Vagina (tissue), 2 donors: Measurements from ENCODE around the gene ADAMTS7. TPM values are rescaled to one million over a fixed set of nuclear protein-coding genes. Genes with fewer than 3 reads are reported as not detected.
A peak's percentile ranks its signal among the peaks of the same experiment; 100 is the strongest.
"Not testable (repeated sequence)": the region's sequence is repeated elsewhere in the genome, so short reads cannot be mapped to it uniquely, and the experiment has no call there.

Source experiments
- DNase-seq, 2 donors: peaks; one replicate each; pipeline ENCODE4 v3.0.0-alpha.2; 2017; ENCODE audit errors: extremely low spot score in 2 of 2
- H3K27ac ChIP-seq: fragments of 200-600 bp; sonication (generic); one replicate; pipeline ENCODE4 v1.5.1; 2019
- H3K27me3 ChIP-seq: fragments of 200-600 bp; sonication (generic); one replicate; pipeline ENCODE4 v1.5.1; 2019
- H3K36me3 ChIP-seq, 2 donors: fragments of 200-600 bp; sonication (generic); one replicate each; pipeline ENCODE4 v1.5.1; 2017 to 2019
- H3K4me1 ChIP-seq: fragments of 200-600 bp; sonication (generic); one replicate; pipeline ENCODE4 v1.5.1; 2019
- H3K4me3 ChIP-seq, 2 donors: fragments of 200-600 bp; sonication (generic); 1 replicate in 1 of 2; 2 replicates in 1 of 2; pipeline ENCODE4 v1.5.1; 2016 to 2019
- H3K9me3 ChIP-seq: fragments of 200-600 bp; sonication (generic); one replicate; pipeline ENCODE4 v1.5.1; 2019
- POLR2A ChIP-seq, 2 donors: fragments of 450-650 bp; IDR thresholded peaks; one replicate each; pipeline ENCODE4 v1.6.1; 2017; ENCODE audit warnings: antibody characterized with exemption in 2 of 2, mild to moderate bottlenecking in 2 of 2, moderate library complexity in 2 of 2
- POLR2AphosphoS5 ChIP-seq, 2 donors: sonication (generic); formaldehyde crosslinking; IDR thresholded peaks; one replicate each; pipeline ENCODE4 v1.9.0; 2017; ENCODE audit warnings: antibody characterized with exemption in 2 of 2, mild to moderate bottlenecking in 2 of 2, low read depth in 1 of 2; ENCODE audit not compliant: insufficient read depth in 1 of 2
- intact Hi-C: fragments of 100-400 bp; cut with DNase I; formaldehyde crosslinking; loops from one replicate; pipeline ENCODE4 v1.15.1; 2023
- total RNA-seq: library from RNA; depleted of rRNA; stranded (reverse); fragments of >200 nt; gene quantifications from one replicate; pipeline ENCODE4 v1.2.3, GENCODE V29; 2016
- TF ChIP-seq, protein P1 (sequence below), 3 experiments: fragments of 450-650 bp in 2 of 3; fragments of 200-600 bp in 1 of 3; sonication (generic) in 1 of 3; IDR thresholded peaks; one replicate each; pipeline ENCODE4 v1.5.1; 2017 to 2019; ENCODE audit warnings: antibody characterized with exemption in 3 of 3, mild to moderate bottlenecking in 2 of 3, moderate library complexity in 2 of 3

ADAMTS7 gene
- total RNA-seq, 1 donor from 2014 or later = 2.5 TPM

GRCh38 chr15:78758084-78758483, 53.2 kb downstream of the ADAMTS7 start:
- intact Hi-C loops, H3K36me3 ChIP-seq, H3K4me3 ChIP-seq, H3K27ac ChIP-seq, DNase-seq, H3K27me3 ChIP-seq, H3K9me3 ChIP-seq: not testable (repeated sequence)
- peaks cover 43% of the 10 kb centered on the region for H3K4me1 ChIP-seq

- TF ChIP-seq, protein P1, sequence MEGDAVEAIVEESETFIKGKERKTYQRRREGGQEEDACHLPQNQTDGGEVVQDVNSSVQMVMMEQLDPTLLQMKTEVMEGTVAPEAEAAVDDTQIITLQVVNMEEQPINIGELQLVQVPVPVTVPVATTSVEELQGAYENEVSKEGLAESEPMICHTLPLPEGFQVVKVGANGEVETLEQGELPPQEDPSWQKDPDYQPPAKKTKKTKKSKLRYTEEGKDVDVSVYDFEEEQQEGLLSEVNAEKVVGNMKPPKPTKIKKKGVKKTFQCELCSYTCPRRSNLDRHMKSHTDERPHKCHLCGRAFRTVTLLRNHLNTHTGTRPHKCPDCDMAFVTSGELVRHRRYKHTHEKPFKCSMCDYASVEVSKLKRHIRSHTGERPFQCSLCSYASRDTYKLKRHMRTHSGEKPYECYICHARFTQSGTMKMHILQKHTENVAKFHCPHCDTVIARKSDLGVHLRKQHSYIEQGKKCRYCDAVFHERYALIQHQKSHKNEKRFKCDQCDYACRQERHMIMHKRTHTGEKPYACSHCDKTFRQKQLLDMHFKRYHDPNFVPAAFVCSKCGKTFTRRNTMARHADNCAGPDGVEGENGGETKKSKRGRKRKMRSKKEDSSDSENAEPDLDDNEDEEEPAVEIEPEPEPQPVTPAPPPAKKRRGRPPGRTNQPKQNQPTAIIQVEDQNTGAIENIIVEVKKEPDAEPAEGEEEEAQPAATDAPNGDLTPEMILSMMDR (IDR thresholded peaks at IDR 0.05) = no peak
- no peak for TF ChIP-seq POLR2A (IDR thresholded peaks at IDR 0.05)
- no peak for TF ChIP-seq POLR2AphosphoS5 (IDR thresholded peaks at IDR 0.05; ENCODE audit: insufficient read depth in 1 of 2, low read depth in 1 of 2)
- no peaks in the 10 kb centered on the region for H3K9me3 ChIP-seq
- peak overlapping the region; percentile 42 for H3K27ac ChIP-seq
- no peaks in the 10 kb centered on the region for H3K27me3 ChIP-seq
- H3K36me3 ChIP-seq = no peaks in the 10 kb centered on the region
- no peak for DNase-seq
- H3K4me3 ChIP-seq = no peak overlapping the region
- intact Hi-C loops = no loop called here
- H3K4me1 ChIP-seq = peaks cover 43% of the 10 kb centered on the region
These were observed 53.7 kb downstream of the ADAMTS7 start for GRCh38 chr15:78757636-78757905.

- H3K4me3 ChIP-seq, intact Hi-C loops, DNase-seq, H3K27me3 ChIP-seq, H3K36me3 ChIP-seq, H3K9me3 ChIP-seq: not testable (repeated sequence)
- TF ChIP-seq POLR2AphosphoS5 (IDR thresholded peaks at IDR 0.05; ENCODE audit: insufficient read depth in 1 of 2, low read depth in 1 of 2) = peak in 1 of 2 donors; percentile 57
- H3K27ac ChIP-seq = peak overlapping the region; percentile 42
- H3K4me1 ChIP-seq = peaks cover 43% of the 10 kb centered on the region
These were observed 54.3 kb downstream of the ADAMTS7 start for GRCh38 chr15:78756781-78757635.

DNA sequence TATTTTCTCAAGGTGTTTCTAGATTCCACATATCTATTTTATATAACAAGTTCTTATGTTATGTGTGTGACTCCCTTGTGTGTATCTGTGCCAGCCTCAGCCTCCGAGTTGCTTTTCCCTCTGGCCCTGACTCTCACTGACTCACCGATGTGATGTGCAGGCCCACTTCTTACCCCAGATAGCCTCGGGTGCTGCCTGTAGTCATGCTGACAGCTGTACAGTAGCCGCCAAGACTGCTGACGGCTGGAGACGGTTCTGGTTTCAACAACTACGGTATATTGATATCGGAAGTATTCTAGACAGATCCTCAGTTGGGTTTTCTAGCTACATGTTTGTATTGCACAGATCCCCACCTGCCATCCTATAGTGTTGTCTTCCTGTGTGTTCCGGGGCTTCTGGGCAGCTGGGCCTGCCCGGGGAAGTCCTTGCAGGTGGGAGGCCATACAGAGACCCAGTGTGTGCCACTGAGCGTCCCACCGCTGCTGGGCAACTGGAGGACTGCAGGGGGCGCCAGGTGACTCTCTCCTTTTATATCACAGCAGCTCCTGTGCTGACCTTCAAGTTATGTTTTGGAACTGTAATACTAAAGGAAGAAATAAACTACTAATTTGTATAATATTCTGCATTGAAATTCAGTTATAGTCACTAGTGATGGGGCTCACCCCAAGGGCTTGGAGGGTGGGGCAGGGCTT, 55.2 kb downstream of the ADAMTS7 start:
- peaks cover 43% of the 10 kb centered on the region for H3K4me1 ChIP-seq
- intact Hi-C loops, H3K27ac ChIP-seq, H3K9me3 ChIP-seq, H3K4me3 ChIP-seq, H3K27me3 ChIP-seq, H3K36me3 ChIP-seq, DNase-seq: not testable (repeated sequence)

- H3K27ac ChIP-seq, H3K4me3 ChIP-seq, H3K27me3 ChIP-seq, H3K9me3 ChIP-seq, DNase-seq, intact Hi-C loops, H3K36me3 ChIP-seq: not testable (repeated sequence)
- H3K4me1 ChIP-seq = peaks cover 39% of the 10 kb centered on the region
These were observed 56.5 kb downstream of the ADAMTS7 start for GRCh38 chr15:78754637-78755280.

DNA sequence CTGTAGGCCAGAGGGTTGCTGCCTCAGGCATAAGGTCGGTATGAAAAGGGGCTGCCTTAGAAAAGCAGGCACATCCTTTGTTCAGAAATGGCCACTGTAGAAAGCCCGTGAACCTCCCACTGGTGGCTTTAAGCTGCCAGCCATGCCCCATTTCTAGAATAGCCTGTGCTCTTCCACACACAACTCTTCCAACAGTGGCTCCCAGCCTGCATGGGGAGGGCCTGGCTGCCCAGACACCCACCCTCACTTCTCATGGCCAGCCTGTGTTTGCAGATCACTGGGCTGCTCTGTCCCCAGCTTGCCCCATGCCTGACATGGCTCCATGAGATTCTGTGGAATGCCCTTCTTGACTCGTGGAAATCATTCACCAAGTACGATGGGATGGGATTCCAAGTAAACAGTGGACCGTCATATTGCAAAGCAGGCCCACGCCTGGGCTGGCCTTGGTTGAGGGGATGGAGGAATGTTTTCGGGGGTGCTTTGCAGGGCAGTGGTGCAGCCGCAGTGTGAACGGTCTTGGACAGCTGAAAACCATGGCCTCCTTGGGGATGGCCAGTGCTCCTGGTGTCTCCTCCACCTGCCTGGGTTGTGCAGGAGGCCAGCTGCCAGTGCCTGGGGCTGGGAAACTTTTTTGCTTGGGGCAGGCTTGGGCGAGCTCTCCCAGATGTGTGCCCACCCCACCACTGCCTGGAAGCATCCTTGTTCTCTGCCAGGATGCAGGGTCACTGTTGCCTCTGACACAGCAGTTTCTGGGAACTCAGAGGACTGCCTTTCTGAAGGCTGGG, 57.3 kb downstream of the ADAMTS7 start:
- H3K4me1 ChIP-seq = peaks cover 32% of the 10 kb centered on the region
- H3K27ac ChIP-seq, H3K9me3 ChIP-seq, H3K36me3 ChIP-seq, H3K27me3 ChIP-seq, intact Hi-C loops, H3K4me3 ChIP-seq, DNase-seq: not testable (repeated sequence)

DNA sequence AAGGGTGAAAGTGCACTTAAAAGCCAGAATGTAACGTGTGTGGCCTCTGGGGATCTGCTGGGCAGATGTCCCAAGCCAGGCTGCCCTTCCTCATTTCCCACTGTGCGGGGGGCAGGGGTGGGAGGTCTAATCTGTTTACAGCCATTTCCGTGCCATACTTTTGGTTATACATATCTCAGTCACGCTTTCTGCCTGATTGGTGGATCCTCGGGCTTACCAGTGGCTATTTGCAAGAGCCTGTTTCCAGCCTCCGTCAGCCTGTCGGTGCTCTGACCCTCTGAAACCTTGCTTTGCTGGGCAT, 58.0 kb downstream of the ADAMTS7 start:
- H3K27me3 ChIP-seq, H3K4me3 ChIP-seq, H3K36me3 ChIP-seq, H3K9me3 ChIP-seq, DNase-seq, H3K27ac ChIP-seq, intact Hi-C loops: not testable (repeated sequence)
- H3K4me1 ChIP-seq = peaks cover 32% of the 10 kb centered on the region
